Measurements from ENCODE around the gene PGM5. TPM values are rescaled to one million over a fixed set of nuclear protein-coding genes. Genes with fewer than 3 reads are reported as not detected.

The PGM5 gene
- total RNA-seq, 1 donor from 2014 or later = 70.9 TPM

DNA sequence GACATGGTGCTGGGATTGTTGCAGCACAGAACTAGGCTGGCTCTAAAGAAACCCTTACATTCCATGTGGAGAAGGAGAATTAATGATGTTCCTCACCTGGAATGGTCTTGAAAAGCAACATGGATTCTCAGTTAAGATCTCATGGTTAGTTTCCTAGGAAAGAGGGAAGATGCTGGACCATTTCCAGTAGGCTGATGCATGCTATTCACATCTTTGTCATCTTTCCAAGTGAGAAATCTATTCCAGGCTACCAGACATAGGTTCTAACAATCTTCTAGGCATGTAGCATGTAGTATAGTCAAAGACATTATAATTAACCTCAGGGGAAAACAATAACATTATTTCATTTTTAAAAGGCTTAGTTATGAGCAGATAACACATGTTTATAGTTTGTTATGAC is 139.9 kb downstream of the PGM5 start:
- no peak for DNase-seq (ENCODE audit: low spot score in 2 of 2)
- intact Hi-C loops (cut with DNase I) = no loop called here
- H3K4me3 ChIP-seq = no peak overlapping the region
- H3K27me3 ChIP-seq = no peaks in the 10 kb centered on the region
- no peak for TF ChIP-seq CTCF (IDR thresholded peaks at IDR 0.05)
- H3K27ac ChIP-seq = peak overlapping the region; percentile 4 to 39
- no peaks in the 10 kb centered on the region for H3K9me3 ChIP-seq
- peaks cover 4 to 41% of the 10 kb centered on the region in 2 donors for H3K4me1 ChIP-seq
- peaks cover 0 to 8% of the 10 kb centered on the region in 2 donors for H3K36me3 ChIP-seq

DNA sequence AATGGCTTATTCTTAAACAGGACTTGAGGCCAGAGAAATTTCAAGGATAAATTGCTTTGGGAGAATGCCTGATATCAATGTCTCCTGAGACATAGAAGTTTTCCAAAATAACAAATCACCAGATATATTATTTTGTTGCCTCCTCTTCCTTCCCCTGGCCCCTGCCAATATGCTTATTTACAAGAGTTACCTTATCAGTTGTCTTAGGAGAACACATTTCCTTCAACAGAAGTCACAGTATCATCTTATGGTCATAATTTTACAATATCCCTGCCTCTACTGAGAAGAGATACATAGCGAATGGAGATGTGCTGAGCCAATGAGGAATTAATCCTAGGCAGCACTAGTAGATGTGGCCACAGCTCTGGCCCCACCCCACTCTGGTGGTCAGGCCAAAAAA is 141.2 kb downstream of the PGM5 start:
- Histone ChIP-seq H3K4me3 (no peak overlapping the region), H3K27me3 (no peaks in the 10 kb centered on the region), H3K27ac (peak overlapping the region; percentile 88 to 94), H3K9me3 (no peaks in the 10 kb centered on the region), H3K36me3 (peaks cover 0 to 8% of the 10 kb centered on the region in 2 donors), H3K4me1 (peaks cover 4 to 52% of the 10 kb centered on the region in 2 donors)
- intact Hi-C loops (cut with DNase I) = no loop called here
- DNase-seq (ENCODE audit: low spot score in 2 of 2) = no peak
- TF ChIP-seq CTCF (IDR thresholded peaks at IDR 0.05) = no peak

DNA sequence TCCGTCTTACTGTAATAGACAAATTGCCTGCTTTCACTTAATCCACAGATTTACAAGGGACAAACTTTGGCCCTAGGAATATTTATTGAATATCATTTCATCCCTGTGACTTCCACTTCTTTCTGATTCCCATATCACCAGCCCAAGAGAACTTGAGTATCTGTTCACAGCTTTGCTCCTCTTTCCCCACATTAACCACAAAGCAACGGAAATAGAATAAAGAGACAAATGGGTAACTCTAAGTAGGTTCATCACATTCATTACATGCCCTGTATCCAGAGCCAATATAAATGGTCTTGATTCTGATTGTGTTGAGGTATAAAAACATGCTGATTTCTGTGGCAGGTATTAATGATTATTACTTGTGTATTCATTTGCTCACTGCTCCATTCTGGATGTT is 142.4 kb downstream of the PGM5 start:
- no peak overlapping the region for H3K4me3 ChIP-seq
- no peaks in the 10 kb centered on the region for H3K27me3 ChIP-seq
- H3K27ac ChIP-seq = peak overlapping the region; percentile 88 to 94
- intact Hi-C loops (cut with DNase I) = no loop called here
- DNase-seq (ENCODE audit: low spot score in 2 of 2) = no peak
- H3K9me3 ChIP-seq = no peaks in the 10 kb centered on the region
- no peak for TF ChIP-seq CTCF (IDR thresholded peaks at IDR 0.05)
- H3K36me3 ChIP-seq = peaks cover 0 to 8% of the 10 kb centered on the region in 2 donors
- H3K4me1 ChIP-seq = peaks cover 4 to 40% of the 10 kb centered on the region in 2 donors

GRCh38 chr9:68500457-68501381 is 144.3 kb downstream of the PGM5 start:
- peaks cover 0 to 8% of the 10 kb centered on the region in 2 donors for H3K36me3 ChIP-seq
- intact Hi-C loops (cut with DNase I) = loop anchor here (1.0 to 5.0 kb wide), 3 partner anchors 38 to 277 kb away; no protein-coding TSS in a partner anchor
- H3K4me1 ChIP-seq = peaks cover 4 to 35% of the 10 kb centered on the region in 2 donors
- no peak for TF ChIP-seq CTCF (IDR thresholded peaks at IDR 0.05)
- peak in 1 of 2 donors; percentile 81 for DNase-seq (ENCODE audit: low spot score in 2 of 2)
- H3K9me3 ChIP-seq = no peaks in the 10 kb centered on the region
- H3K27me3 ChIP-seq = no peaks in the 10 kb centered on the region
- H3K4me3 ChIP-seq = peak overlapping the region in 1 of 2 donors; percentile 23
- H3K27ac ChIP-seq = peak overlapping the region; percentile 88 to 94

- no peak for DNase-seq (ENCODE audit: low spot score in 2 of 2)
- H3K27me3 ChIP-seq = no peaks in the 10 kb centered on the region
- H3K27ac ChIP-seq = peak overlapping the region; percentile 88 to 94
- no peak overlapping the region for H3K4me3 ChIP-seq
- H3K4me1 ChIP-seq = peaks cover 4 to 48% of the 10 kb centered on the region in 2 donors
- TF ChIP-seq CTCF (IDR thresholded peaks at IDR 0.05) = no peak
- H3K36me3 ChIP-seq = peaks cover 0 to 8% of the 10 kb centered on the region in 2 donors
- intact Hi-C loops (cut with DNase I) = loop anchor here (5.0 kb wide), 2 partner anchors 75 to 275 kb away; no protein-coding TSS in a partner anchor
- H3K9me3 ChIP-seq = no peaks in the 10 kb centered on the region
Measured at GRCh38 chr9:68502279-68502678, 145.9 kb downstream of the PGM5 start.
